GM21723 (cell line): ENCODE results near the gene DOCK3.
A peak's percentile ranks its signal among the peaks of the same experiment; 100 is the strongest.
"Not testable (repeated sequence)": the region's sequence is repeated elsewhere in the genome, so short reads cannot be mapped to it uniquely, and the experiment has no call there.

Experiments
- ATAC-seq: cut with Tn5 transposase; IDR thresholded peaks from one replicate; pipeline ENCODE4 v1.9.1; 2021; ENCODE audit warnings: mild to moderate bottlenecking, moderate library complexity; ENCODE audit not compliant: unreplicated experiment

The DOCK3 gene

DNA sequence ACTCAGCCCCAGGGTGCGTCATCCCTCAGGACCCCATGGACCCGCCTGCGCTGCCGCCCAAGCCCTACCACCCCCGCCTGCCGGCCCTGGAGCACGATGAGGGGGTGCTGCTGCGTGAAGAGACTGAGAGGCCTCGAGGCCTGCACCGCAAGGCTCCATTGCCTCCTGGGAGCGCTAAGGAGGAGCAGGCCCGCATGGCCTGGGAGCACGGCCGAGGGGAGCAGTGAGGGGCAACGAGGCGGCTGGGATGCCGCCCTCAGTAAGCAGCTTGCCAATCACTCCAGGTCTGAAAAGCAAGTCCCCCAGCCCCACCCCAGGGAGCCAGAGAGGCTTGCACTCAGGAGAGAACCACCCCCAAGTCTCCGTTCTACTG, 706.6 kb downstream of the DOCK3 start:
- no peak for ATAC-seq

GRCh38 chr3:51382076-51382745, 707.5 kb downstream of the DOCK3 start:
- no peak for ATAC-seq

- ATAC-seq, result no peak
Measured at GRCh38 chr3:51382947-51383578, 708.3 kb downstream of the DOCK3 start.

DNA sequence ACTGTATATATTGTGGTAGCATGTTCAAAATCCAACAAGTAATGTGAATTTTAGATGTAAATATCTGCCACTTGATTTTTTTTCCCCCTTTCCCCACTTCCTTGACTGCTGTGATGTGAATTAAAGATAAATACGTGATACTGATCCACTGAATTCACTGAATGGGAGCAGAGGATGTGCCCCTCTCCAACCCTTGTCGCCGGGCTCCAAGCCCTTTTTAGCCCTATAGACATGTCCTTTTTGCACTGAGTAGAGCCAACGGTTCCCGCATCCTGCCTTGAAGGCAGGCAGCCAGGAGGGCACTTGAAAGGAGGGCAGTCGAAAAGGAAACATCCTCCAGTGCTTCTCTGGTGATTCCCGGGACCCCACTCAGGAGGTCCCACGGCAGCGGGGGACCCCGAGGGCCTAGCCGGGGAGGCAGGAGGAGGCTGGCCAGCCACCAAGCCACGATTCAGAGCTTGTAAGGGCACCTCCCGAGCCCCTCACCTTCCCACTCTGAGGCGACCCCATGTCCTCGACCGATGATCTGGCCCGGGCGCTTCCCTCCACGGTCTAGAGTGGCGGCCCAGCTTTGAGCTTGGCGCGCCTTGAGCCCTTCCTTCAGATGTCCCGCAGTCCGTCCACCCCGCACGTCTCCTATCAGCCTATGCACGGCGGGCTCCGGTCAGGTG, 709.5 kb downstream of the DOCK3 start:
- peak; percentile 21 for ATAC-seq

DNA sequence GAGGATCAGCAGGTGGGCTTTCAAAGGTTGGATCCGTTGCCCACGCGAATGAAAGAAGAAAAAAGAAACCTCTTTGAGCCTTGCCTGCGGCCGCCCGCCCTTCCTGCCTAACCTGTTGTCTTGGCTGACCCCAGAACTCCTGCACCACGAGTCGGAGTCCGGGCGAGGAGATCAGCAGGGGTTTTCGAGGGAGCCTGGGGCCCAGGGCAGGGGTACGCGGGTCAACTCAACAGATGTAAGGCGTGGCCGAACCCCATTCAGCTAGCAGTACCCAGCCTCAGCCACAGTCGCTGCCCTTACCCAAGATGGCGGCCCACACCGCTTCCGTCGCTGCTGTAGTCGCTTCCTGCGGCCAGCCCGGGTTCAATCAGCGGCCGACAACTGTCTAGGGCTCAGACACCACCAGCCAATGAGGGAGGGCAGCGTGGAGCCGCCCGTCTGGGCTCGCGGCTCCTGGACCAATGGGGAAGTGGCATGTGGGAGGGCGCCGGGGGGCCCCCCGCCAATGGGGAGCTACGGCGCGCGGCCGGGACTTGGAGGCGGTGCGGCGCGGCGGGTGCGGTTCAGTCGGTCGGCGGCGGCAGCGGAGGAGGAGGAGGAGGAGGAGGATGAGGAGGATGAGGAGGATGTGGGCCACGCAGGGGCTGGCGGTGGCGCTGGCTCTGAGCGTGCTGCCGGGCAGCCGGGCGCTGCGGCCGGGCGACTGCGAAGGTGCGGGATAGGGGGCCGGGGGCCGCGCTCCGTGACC, 710.2 kb downstream of the DOCK3 start, which contains the start of gene MANF:
MANF (plus strand) TSS at position 566 of the 748 bp plus-strand sequence; CDS start at position 618, 52 bp downstream.
- peak; percentile 94 for ATAC-seq

DNA sequence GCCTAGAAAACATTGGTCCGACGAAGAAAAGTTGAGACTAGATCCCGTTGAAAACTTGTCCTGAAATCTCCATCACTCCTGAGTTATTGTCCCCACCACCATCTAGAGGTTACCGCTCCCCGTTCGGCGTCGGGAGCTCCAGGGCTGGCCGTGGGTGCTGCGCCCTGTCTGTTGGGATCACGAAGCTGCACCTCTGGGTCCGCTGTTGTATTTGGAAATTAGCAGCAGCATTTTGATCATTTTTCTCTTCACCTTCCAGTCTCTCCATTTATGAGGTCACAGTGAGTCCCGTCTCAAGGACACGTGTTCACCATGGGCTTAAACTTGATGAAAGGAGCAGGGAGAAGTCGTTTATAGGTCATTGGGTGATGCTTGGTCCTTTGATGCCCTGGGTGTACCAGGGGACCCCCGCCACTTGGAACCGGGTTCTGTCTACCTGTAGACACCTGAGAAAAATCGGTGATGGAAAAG, 710.9 kb downstream of the DOCK3 start:
- no peak for ATAC-seq

GRCh38 chr3:51386159-51386851, 711.6 kb downstream of the DOCK3 start:
- no peak for ATAC-seq

DNA sequence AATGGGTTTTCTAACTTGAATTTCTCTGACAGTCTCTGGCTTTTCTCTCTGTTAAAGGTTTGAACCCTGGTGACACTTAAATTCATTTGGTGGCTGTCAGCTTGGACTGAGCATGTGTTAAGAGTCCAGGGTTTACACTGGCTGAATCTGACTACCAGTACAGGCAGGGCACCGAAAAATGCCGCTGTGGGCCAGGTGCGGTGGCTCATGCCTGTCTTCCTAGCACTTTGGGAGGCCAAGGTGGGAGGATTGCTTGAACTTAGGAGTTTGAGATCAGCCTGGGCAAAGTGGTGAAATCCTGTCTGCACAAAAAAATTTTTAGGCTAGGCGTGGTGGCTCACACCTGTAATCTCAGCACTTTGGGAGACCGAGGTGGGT, 712.1 kb downstream of the DOCK3 start:
- ATAC-seq, result no peak

- ATAC-seq, result not testable (repeated sequence)
Measured at GRCh38 chr3:51387281-51387680, 712.6 kb downstream of the DOCK3 start.

DNA sequence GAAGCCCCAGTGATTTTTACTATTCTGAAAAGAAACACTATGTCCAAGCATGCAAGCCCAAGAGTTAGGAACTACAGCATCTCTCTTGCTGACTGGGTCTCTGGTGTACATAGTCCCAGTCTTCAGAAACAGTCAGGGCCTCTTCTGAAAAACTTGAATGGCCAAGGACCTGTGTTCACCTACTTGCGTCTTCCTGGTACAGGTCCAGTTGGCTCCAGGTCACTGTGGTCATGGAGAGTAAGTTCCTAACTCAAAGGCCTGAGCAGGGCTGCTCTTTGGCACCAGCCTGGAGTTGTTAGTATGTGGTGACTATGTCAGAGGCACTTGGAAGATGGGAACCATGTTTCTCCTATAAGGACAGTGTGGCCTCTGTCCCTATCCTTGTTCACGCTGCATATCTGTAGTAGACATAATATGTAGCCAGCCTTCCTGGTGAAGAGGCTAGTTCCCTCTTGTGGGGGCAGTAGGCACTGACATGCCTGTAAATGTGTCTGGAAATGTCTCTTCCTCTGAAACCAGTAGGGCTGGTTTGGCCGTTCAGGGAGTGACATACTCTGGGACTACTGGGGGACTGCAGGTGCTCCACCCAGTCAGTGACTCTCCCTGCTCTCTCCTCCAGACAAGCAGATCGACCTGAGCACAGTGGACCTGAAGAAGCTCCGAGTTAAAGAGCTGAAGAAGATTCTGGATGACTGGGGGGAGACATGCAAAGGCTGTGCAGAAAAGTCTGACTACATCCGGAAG, 713.7 kb downstream of the DOCK3 start:
- no peak for ATAC-seq

DNA sequence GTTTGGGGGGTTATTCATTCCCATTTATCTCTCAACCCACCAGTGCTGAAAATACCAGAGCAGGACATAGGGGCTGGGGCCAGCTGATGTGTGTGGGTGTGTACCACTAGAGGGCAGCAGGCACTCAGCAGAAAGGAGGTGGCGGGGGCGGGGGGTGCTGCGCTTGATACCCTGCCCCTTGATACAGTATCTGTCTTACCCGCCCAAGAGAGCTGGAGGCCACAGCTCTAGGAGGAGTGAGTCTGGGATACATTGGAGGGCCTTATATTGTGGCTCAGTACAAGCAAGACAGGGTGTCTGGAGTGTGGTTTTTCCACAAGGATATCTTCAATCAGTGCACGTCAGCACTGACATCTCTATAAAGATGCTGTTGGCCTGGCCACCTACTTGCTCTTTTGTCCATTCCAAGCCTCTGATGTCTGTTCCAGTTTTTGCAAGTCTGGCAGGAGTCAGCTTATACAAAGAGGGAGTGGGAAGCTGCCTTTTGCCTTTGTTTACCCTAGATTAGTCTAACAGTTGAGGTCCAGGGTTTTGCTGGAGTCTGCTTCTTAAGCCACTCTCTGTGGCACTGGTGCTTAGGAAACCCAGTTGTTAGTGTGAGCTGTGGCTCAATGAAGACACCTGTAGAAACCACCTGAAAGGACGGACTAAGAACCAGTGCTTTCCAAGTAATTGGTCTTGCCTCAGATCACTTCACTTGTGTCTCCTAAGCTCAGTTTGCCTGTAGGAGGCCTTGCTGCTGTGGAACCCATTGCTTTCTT, 714.9 kb downstream of the DOCK3 start:
- no peak for ATAC-seq

GRCh38 chr3:51390246-51391074, 715.7 kb downstream of the DOCK3 start:
- ATAC-seq, result peak; percentile 12

DNA sequence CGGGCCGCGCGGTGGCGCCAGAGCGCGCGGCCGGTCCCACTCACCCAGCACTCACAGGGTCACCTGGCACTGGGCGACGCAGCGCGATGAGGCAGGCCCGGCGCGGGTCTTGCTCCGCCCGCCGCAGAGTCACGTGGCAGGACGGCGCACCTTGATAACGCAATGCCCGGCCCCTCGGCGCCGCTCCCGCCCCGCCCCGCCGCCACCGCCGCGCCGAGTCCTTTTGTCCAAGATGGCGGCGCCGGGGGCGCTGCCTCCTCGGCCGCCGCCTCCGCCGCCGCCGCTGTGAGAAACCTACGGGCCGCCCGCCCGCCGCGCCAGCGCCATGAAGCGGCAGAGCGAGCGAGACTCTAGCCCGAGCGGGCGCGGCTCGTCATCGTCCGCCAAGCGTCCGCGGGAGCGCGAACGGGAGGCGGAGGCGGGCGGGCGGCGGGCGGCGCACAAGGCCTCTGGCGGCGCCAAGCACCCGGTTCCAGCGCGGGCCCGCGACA, 716.4 kb downstream of the DOCK3 start, which contains the start of gene RBM15B:
RBM15B (plus strand) TSS at position 211 of the 491 bp plus-strand sequence; CDS start at position 326, 115 bp downstream.
- ATAC-seq, result peak; percentile 89

GRCh38 chr3:51391566-51392354, 717.0 kb downstream of the DOCK3 start:
- peak; percentile 12 for ATAC-seq

GRCh38 chr3:51392355-51393133, 717.8 kb downstream of the DOCK3 start:
- no peak for ATAC-seq

DNA sequence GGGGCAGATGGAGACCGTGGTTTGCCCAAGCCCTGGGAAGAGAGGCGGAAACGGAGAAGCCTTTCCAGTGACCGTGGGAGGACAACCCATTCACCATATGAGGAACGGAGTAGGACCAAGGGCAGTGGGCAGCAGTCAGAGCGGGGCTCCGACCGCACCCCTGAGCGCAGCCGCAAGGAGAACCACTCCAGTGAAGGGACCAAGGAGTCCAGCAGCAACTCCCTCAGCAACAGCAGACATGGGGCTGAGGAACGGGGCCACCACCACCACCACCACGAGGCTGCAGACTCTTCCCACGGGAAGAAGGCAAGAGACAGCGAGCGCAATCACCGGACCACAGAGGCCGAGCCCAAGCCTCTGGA, 718.4 kb downstream of the DOCK3 start:
- no peak for ATAC-seq

DNA sequence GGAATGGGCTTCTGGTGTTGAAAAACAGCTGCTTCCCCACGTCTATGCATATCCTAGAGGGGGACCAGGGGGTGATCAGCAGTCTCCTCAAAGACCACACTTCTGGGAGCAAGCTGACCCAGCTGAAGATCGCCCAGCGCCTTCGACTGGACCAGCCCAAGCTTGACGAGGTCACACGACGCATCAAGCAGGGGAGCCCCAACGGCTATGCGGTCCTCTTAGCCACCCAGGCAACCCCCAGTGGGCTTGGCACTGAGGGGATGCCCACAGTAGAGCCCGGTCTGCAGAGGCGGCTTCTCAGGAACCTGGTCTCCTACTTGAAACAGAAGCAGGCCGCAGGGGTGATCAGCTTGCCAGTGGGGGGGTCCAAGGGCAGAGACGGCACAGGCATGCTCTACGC, 718.8 kb downstream of the DOCK3 start:
- no peak for ATAC-seq
